ENCODE data around the gene ERG. TPM values are rescaled to one million over a fixed set of nuclear protein-coding genes. Genes with fewer than 3 reads are reported as not detected.

ERG gene
- total RNA-seq, 4 donors from 2014 or later: 4.6 to 7.0 (median 5.1) TPM

DNA sequence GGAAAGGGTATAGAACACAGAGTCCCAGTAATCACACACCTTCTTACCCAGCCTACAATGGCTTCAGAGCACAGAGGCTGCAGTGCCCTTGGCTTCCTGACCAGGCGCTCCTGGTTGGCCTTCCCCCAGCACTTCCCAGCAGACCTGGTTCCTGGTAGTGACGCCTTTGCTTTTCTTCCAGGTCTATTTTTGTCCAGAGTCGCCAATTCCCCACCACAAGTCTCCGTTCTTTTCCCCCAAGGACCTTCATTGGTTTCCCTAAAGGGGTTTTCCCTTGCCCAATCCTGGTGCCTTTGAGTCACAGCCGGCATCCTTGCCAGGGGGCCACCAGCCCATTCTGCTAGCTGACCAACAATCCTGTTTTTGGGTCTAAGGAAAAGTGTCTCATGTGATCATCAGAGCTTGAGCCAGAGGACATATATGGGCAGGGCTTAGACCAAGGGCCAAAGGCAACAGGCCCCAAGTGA lies 156.7 kb downstream of the ERG start:
- Histone ChIP-seq H3K27me3 (peaks cover 0 to 2% (median 0%) of the 10 kb centered on the region in 3 donors), H3K27ac (no peak overlapping the region), H3K9me3 (peaks cover 0 to 2% (median 0%) of the 10 kb centered on the region in 3 donors), H3K4me3 (no peak overlapping the region), H3K36me3 (no peaks in the 10 kb centered on the region), H3K4me1 (no peaks in the 10 kb centered on the region)
- ATAC-seq (no peak), DNase-seq (no peak)
- no peak for TF ChIP-seq POLR2A (IDR thresholded peaks at IDR 0.05)
- TF ChIP-seq CTCF (IDR thresholded peaks at IDR 0.05 in 4 of 5, conservative IDR thresholded peaks at IDR 0.05 in 1 of 5): no peak
- intact Hi-C loops (cut with DNase I; ENCODE audit: low total_unique reads) (no loop called here), in situ Hi-C loops (cut with MboI; ENCODE audit: low sequenced_read_pairs in 4 of 4) (no loop called here)

GRCh38 chr21:38340131-38340530 lies 158.1 kb downstream of the ERG start:
- intact Hi-C loops (cut with DNase I; ENCODE audit: low total_unique reads): no loop called here
- in situ Hi-C loops (cut with MboI; ENCODE audit: low sequenced_read_pairs in 4 of 4): no loop called here
- no peak for DNase-seq

DNA sequence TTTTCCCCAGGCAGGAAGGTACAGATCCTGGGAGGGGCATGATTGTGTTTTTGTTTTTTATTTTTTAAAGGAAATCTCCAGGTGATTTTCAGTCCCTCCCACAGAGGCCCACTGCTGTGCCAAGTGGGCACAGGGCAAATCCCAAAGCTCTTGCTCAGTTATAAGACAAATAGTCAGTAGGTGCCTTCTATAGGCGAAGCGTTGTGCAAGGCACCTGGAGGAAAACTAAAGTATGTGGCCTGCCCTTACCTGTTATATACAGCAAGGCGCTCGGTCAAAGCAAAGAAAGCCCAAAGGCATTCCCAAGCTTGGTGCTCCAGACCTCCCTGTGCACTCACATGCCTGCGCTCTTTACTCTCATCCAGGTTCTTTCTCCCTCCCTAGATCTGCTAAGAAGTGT lies 160.5 kb downstream of the ERG start:
- TF ChIP-seq CTCF (IDR thresholded peaks at IDR 0.05 in 4 of 5, conservative IDR thresholded peaks at IDR 0.05 in 1 of 5): no peak
- no peak for TF ChIP-seq POLR2A (IDR thresholded peaks at IDR 0.05)
- H3K27ac ChIP-seq: no peak overlapping the region
- no peaks in the 10 kb centered on the region for H3K36me3 ChIP-seq
- in situ Hi-C loops (cut with MboI; ENCODE audit: low sequenced_read_pairs in 4 of 4): no loop called here
- no peaks in the 10 kb centered on the region for H3K4me1 ChIP-seq
- peaks cover 0 to 2% (median 0%) of the 10 kb centered on the region in 3 donors for H3K9me3 ChIP-seq
- H3K4me3 ChIP-seq: no peak overlapping the region
- no peak for ATAC-seq
- intact Hi-C loops (cut with DNase I; ENCODE audit: low total_unique reads): no loop called here
- H3K27me3 ChIP-seq: no peaks in the 10 kb centered on the region
- DNase-seq: no peak

More at GRCh38 chr21:38340131-38340530, 158.1 kb downstream of the ERG start:
- Histone ChIP-seq H3K4me3 (no peak overlapping the region), H3K27me3 (no peaks in the 10 kb centered on the region), H3K9me3 (peaks cover 0 to 2% (median 0%) of the 10 kb centered on the region in 3 donors), H3K4me1 (no peaks in the 10 kb centered on the region), H3K36me3 (no peaks in the 10 kb centered on the region), H3K27ac (no peak overlapping the region)
- no peak for TF ChIP-seq POLR2A (IDR thresholded peaks at IDR 0.05)
- no peak for TF ChIP-seq CTCF (IDR thresholded peaks at IDR 0.05 in 4 of 5, conservative IDR thresholded peaks at IDR 0.05 in 1 of 5)
- no peak for ATAC-seq

GRCh38 chr21:38334866-38335265 lies 163.4 kb downstream of the ERG start:
- Histone ChIP-seq H3K27ac (no peak overlapping the region), H3K36me3 (no peaks in the 10 kb centered on the region), H3K4me1 (no peaks in the 10 kb centered on the region), H3K27me3 (no peaks in the 10 kb centered on the region), H3K9me3 (no peaks in the 10 kb centered on the region), H3K4me3 (no peak overlapping the region)
- DNase-seq (no peak), ATAC-seq (no peak)
- in situ Hi-C loops (cut with MboI; ENCODE audit: low sequenced_read_pairs in 4 of 4) (no loop called here), intact Hi-C loops (cut with DNase I; ENCODE audit: low total_unique reads) (no loop called here)
- no peak for TF ChIP-seq POLR2A (IDR thresholded peaks at IDR 0.05)

- Histone ChIP-seq H3K36me3 (no peaks in the 10 kb centered on the region), H3K27me3 (no peaks in the 10 kb centered on the region), H3K9me3 (no peaks in the 10 kb centered on the region), H3K4me3 (no peak overlapping the region), H3K4me1 (no peaks in the 10 kb centered on the region), H3K27ac (no peak overlapping the region)
- DNase-seq (no peak), ATAC-seq (no peak)
- intact Hi-C loops (cut with DNase I; ENCODE audit: low total_unique reads): no loop called here
- in situ Hi-C loops (cut with MboI; ENCODE audit: low sequenced_read_pairs in 4 of 4): no loop called here
- TF ChIP-seq CTCF (IDR thresholded peaks at IDR 0.05 in 4 of 5, conservative IDR thresholded peaks at IDR 0.05 in 1 of 5): no peak
- TF ChIP-seq POLR2A (IDR thresholded peaks at IDR 0.05): no peak
Observed at GRCh38 chr21:38333301-38334272, 164.7 kb downstream of the ERG start.
